H1 (cell line): ENCODE measurements around the gene IKZF2. TPM values are rescaled to one million over a fixed set of nuclear protein-coding genes. Genes with fewer than 3 reads are reported as not detected.

ENCODE experiments used
- CTCF ChIA-PET: fragments of 300-600 bp; sonication (Branson Sonifier 250); formaldehyde crosslinking; loops from one replicate; lab custom pipeline; 2021; ENCODE audit not compliant: partially characterized antibody; lab: Charles Lee
- POLR2A ChIA-PET: fragments of 300-600 bp; sonication (Branson Sonifier 250); formaldehyde crosslinking; loops from one replicate; lab custom pipeline; 2021; ENCODE audit warnings: inconsistent platforms; ENCODE audit not compliant: partially characterized antibody; lab: Charles Lee
- DNase-seq, 2 experiments: peaks; one replicate each; pipeline versions ENCODE4 v3.0.0 to v3.0.0-alpha.2; 2010 to 2022; ENCODE audit warnings: low spot score in 2 of 2, low read depth in 1 of 2, mixed read lengths in 1 of 2
- FAIRE-seq: peaks from 2 replicates; lab custom pipeline; 2011; peaks lifted over from hg19 to GRCh38; lab: Jason Lieb, UNC
- H2AFZ ChIP-seq: 2 replicates; pipeline ENCODE4 v1.8.1; 2012; ENCODE audit warnings: low read length, inconsistent platforms
- H2AK5ac ChIP-seq: 2 replicates; pipeline ENCODE4 v1.6.1; 2013; ENCODE audit warnings: low read depth, low read length
- H2BK120ac ChIP-seq: replicated peaks from 2 replicates; pipeline ENCODE3; 2013; ENCODE audit warnings: low read depth, low read length, inconsistent platforms
- H2BK12ac ChIP-seq: 2 replicates; pipeline ENCODE4 v1.6.1; 2013; ENCODE audit warnings: low read depth, low read length
- H2BK15ac ChIP-seq: 2 replicates; pipeline ENCODE4 v1.6.1; 2013; ENCODE audit warnings: low read length
- H2BK20ac ChIP-seq: 2 replicates; pipeline ENCODE4 v1.6.1; 2013; ENCODE audit warnings: low read length
- H2BK5ac ChIP-seq: 2 replicates; pipeline ENCODE4 v1.6.1; 2013; ENCODE audit warnings: low read depth, low read length
- H3K14ac ChIP-seq: 2 replicates; pipeline ENCODE4 v1.6.1; 2013; ENCODE audit warnings: inconsistent platforms; ENCODE audit not compliant: insufficient read length
- H3K18ac ChIP-seq: 2 replicates; pipeline ENCODE4 v1.6.1; 2013; ENCODE audit warnings: low read length; ENCODE audit errors: extremely low read depth
- H3K23ac ChIP-seq: 2 replicates; pipeline ENCODE4 v1.6.1; 2013; ENCODE audit warnings: inconsistent platforms; ENCODE audit not compliant: insufficient read length
- H3K23me2 ChIP-seq: 2 replicates; pipeline ENCODE4 v1.6.1; 2013; ENCODE audit warnings: low read depth, low read length
- H3K27ac ChIP-seq: 2 replicates; pipeline ENCODE4 v1.6.1; 2011; ENCODE audit warnings: low read depth, low read length, inconsistent platforms
- H3K27me3 ChIP-seq, 4 experiments: replicated peaks in 1 of 4; 1 replicate in 1 of 4; 2 replicates in 3 of 4; pipeline versions ENCODE4 v1.6.1 to v1.8.1; 2011 to 2013; ENCODE audit warnings: low read length in 3 of 4, mild to moderate bottlenecking in 3 of 4, inconsistent platforms in 2 of 4, mixed read lengths in 2 of 4, moderate library complexity in 1 of 4; ENCODE audit not compliant: control insufficient read depth in 3 of 4, insufficient read depth in 3 of 4; ENCODE audit errors: extremely low read depth in 1 of 4
- H3K36me3 ChIP-seq, 4 experiments: 2 replicates each; pipeline versions ENCODE4 v1.6.1 to v1.8.1; 2011 to 2013; ENCODE audit warnings: mild to moderate bottlenecking in 4 of 4, low read length in 3 of 4, moderate library complexity in 2 of 4, control low read depth in 1 of 4, inconsistent platforms in 1 of 4; ENCODE audit not compliant: insufficient read depth in 4 of 4, control insufficient read depth in 2 of 4
- H3K4ac ChIP-seq: replicated peaks from 2 replicates; pipeline ENCODE3; 2013; ENCODE audit warnings: low read length, low read depth, mixed read lengths, inconsistent platforms; ENCODE audit not compliant: insufficient read length
- H3K4me1 ChIP-seq, 4 experiments: replicated peaks in 1 of 4; 1 replicate in 1 of 4; 2 replicates in 3 of 4; pipeline versions ENCODE4 v1.6.1 to v1.8.1; 2011 to 2013; ENCODE audit warnings: low read length in 3 of 4, inconsistent platforms in 2 of 4, mixed read lengths in 1 of 4; ENCODE audit not compliant: insufficient read depth in 4 of 4, control insufficient read depth in 3 of 4
- H3K4me2 ChIP-seq, 2 experiments: 2 replicates each; pipeline versions ENCODE4 v1.6.1 to v1.8.1; 2011 to 2013; ENCODE audit warnings: low read depth in 2 of 2, low read length in 2 of 2, control low read depth in 1 of 2, inconsistent platforms in 1 of 2, mild to moderate bottlenecking in 1 of 2; ENCODE audit not compliant: insufficient read depth in 1 of 2
- H3K4me3 ChIP-seq, 4 experiments: fragments of 200-600, 300-600 bp in 1 of 4; sonication (generic), shearing (Covaris generic), sonication (Bioruptor Twin) in 1 of 4; 2 replicates each; pipeline versions ENCODE4 v1.5.1 to v1.8.1; 2011 to 2016; ENCODE audit warnings: low read length in 4 of 4, low read depth in 3 of 4, control low read depth in 2 of 4, inconsistent platforms in 2 of 4, mild to moderate bottlenecking in 2 of 4, mixed read lengths in 1 of 4, moderate library complexity in 1 of 4; ENCODE audit not compliant: insufficient read depth in 2 of 4; ENCODE audit errors: extremely low read depth in 1 of 4
- H3K56ac ChIP-seq: replicated peaks from 2 replicates; pipeline ENCODE3; 2013; ENCODE audit warnings: low read depth, mild to moderate bottlenecking, mixed read lengths, low read length, inconsistent platforms; ENCODE audit not compliant: insufficient read length
- H3K79me1 ChIP-seq: 2 replicates; pipeline ENCODE4 v1.6.1; 2013; ENCODE audit warnings: low read depth, low read length, control low read depth
- H3K79me2 ChIP-seq, 2 experiments: 2 replicates each; pipeline versions ENCODE4 v1.6.1 to v1.8.1; 2012 to 2013; ENCODE audit warnings: low read length in 2 of 2, mild to moderate bottlenecking in 2 of 2, inconsistent platforms in 1 of 2; ENCODE audit not compliant: insufficient read depth in 2 of 2, control insufficient read depth in 1 of 2
- H3K9ac ChIP-seq, 4 experiments: replicated peaks in 1 of 4; 1 replicate in 1 of 4; 2 replicates in 3 of 4; pipeline versions ENCODE4 v1.6.1 to v1.8.1; 2011 to 2013; ENCODE audit warnings: low read depth in 3 of 4, low read length in 3 of 4, control low read depth in 2 of 4, mild to moderate bottlenecking in 2 of 4, moderate library complexity in 2 of 4, inconsistent platforms in 1 of 4; ENCODE audit errors: extremely low read depth in 1 of 4
- H3K9me3 ChIP-seq, 2 experiments: 2 replicates each; pipeline versions ENCODE4 v1.6.1 to v1.8.1; 2012 to 2013; ENCODE audit warnings: mild to moderate bottlenecking in 2 of 2, moderate library complexity in 2 of 2, control low read depth in 1 of 2, inconsistent platforms in 1 of 2, low read depth in 1 of 2, low read length in 1 of 2, mixed read lengths in 1 of 2; ENCODE audit not compliant: insufficient read depth in 2 of 2
- H4K20me1 ChIP-seq, 2 experiments: replicated peaks in 1 of 2; 2 replicates each; pipeline versions ENCODE3 to v1.8.1; 2011 to 2013; ENCODE audit warnings: inconsistent platforms in 2 of 2, low read length in 2 of 2, mild to moderate bottlenecking in 1 of 2; ENCODE audit not compliant: insufficient read depth in 2 of 2, control insufficient read depth in 1 of 2
- H4K5ac ChIP-seq: 2 replicates; pipeline ENCODE4 v1.6.1; 2013; ENCODE audit warnings: low read length, low read depth, mixed read lengths, inconsistent platforms; ENCODE audit not compliant: insufficient read length
- H4K8ac ChIP-seq: 2 replicates; pipeline ENCODE4 v1.8.0; 2013; ENCODE audit warnings: mild to moderate bottlenecking, moderate library complexity, low read length, inconsistent platforms; ENCODE audit not compliant: insufficient read depth; ENCODE audit errors: extremely low read depth
- H4K91ac ChIP-seq: replicated peaks from 2 replicates; pipeline ENCODE3; 2013; ENCODE audit warnings: low read length, mixed read lengths, inconsistent platforms; ENCODE audit not compliant: insufficient read length
- ATF2 ChIP-seq: IDR thresholded peaks from 2 replicates; pipeline ENCODE4 v1.6.1; 2012; ENCODE audit warnings: low read length, inconsistent platforms
- BCL11A ChIP-seq, 2 experiments: IDR thresholded peaks; one replicate each; pipeline ENCODE4 v1.6.1; 2011; ENCODE audit warnings: low read depth in 2 of 2, low read length in 2 of 2, mild to moderate bottlenecking in 2 of 2
- CBX8 ChIP-seq: fragments of 300-800, 300-1000 bp; sonication (generic); IDR thresholded peaks from 2 replicates; pipeline ENCODE4 v1.7.1; 2016; ENCODE audit warnings: low read depth, low read length, borderline replicate concordance
- CEBPB ChIP-seq: IDR thresholded peaks from 2 replicates; pipeline ENCODE4 v1.6.1; 2012; ENCODE audit warnings: low read depth, low read length
- GABPA ChIP-seq: IDR thresholded peaks from 2 replicates; pipeline ENCODE4 v1.6.1; 2011; ENCODE audit warnings: mild to moderate bottlenecking, low read length, moderate library complexity, borderline replicate concordance; ENCODE audit not compliant: insufficient read depth
- HDAC6 ChIP-seq: IDR thresholded peaks from one replicate; pipeline ENCODE4 v1.7.1; 2012; ENCODE audit warnings: low read depth, mild to moderate bottlenecking, inconsistent platforms, low read length, moderate library complexity
- JUN ChIP-seq: IDR thresholded peaks from 2 replicates; pipeline ENCODE4 v1.6.1; 2011; ENCODE audit warnings: low read depth, mild to moderate bottlenecking, improper control_type of control experiment, low read length
- KDM4A ChIP-seq: IDR thresholded peaks from one replicate; pipeline ENCODE4 v1.7.1; 2012; ENCODE audit warnings: low read depth, mild to moderate bottlenecking, moderate library complexity, low read length, inconsistent platforms; ENCODE audit not compliant: severe bottlenecking
- RAD21 ChIP-seq, 2 experiments: IDR thresholded peaks in 1 of 2; conservative IDR thresholded peaks in 1 of 2; 2 replicates each; pipeline ENCODE4 v1.6.1; 2011; ENCODE audit warnings: low read depth in 2 of 2, low read length in 2 of 2, improper control_type of control experiment in 1 of 2, inconsistent platforms in 1 of 2, mild to moderate bottlenecking in 1 of 2, moderate library complexity in 1 of 2
- SAP30 ChIP-seq: fragments of 300-600 bp; sonication (generic); IDR thresholded peaks from 2 replicates; pipeline ENCODE4 v1.7.1; 2012; ENCODE audit warnings: low read length, moderate library complexity, mild to moderate bottlenecking, inconsistent platforms; ENCODE audit not compliant: insufficient read depth, insufficient replicate concordance
- TAF1 ChIP-seq: IDR thresholded peaks from 2 replicates; pipeline ENCODE4 v1.6.1; 2011; ENCODE audit warnings: mild to moderate bottlenecking, low read depth, low read length
- whole genome bisulfite sequencing, 2 experiments: shearing (Covaris generic) in 1 of 2; methylation state at CpG; one replicate each; pipeline versions ENCODE4 v1.1.6 to v1.1.7; 2013 to 2015; ENCODE audit warnings: low lambda C conversion rate in 2 of 2, mixed read lengths in 2 of 2, inconsistent platforms in 1 of 2, low coverage in 1 of 2, missing lambda C conversion rate in 1 of 2; ENCODE audit not compliant: insufficient replicate concordance in 2 of 2, insufficient coverage in 1 of 2, insufficient read length in 1 of 2; ENCODE audit errors: extremely low coverage in 1 of 2, missing lambda C conversion rate in 1 of 2; 5-methylcytosine and 5-hydroxymethylcytosine counted together
- polyA plus RNA-seq, 7 experiments: library from polyadenylated mRNA; depleted of rRNA in 3 of 7; stranded (reverse) in 5 of 7; unstranded in 2 of 7; fragments of >200 nt in 5 of 7; fragments of 200-250 nt in 2 of 7; gene quantifications; 1 replicate in 5 of 7; 2 replicates in 1 of 7; 4 replicates in 1 of 7; pipeline versions ENCODE4 v1.2.1 to v1.2.3, GENCODE V29; 2011 to 2013; ENCODE audit warnings: missing spikeins in 2 of 7, mixed read lengths in 2 of 7
- total RNA-seq: library from RNA; stranded (reverse); fragmentation: NEBNext Ultra II Directional; extraction: Animal tissue kit (Norgen Biotek cat#: 25700); gene quantifications from 2 replicates; pipeline ENCODE4 v1.2.1, GENCODE V29; 2021
- TF ChIP-seq, protein P1 (sequence below): IDR thresholded peaks from 2 replicates; pipeline ENCODE4 v1.6.1; 2012; ENCODE audit warnings: inconsistent platforms

Gene IKZF2
- total and polyA plus RNA-seq, 2 of the 8 experiments (the other 6 are each of a cell fraction or from before 2014, with no cell fraction given) = 1.7 to 4.4 TPM

DNA sequence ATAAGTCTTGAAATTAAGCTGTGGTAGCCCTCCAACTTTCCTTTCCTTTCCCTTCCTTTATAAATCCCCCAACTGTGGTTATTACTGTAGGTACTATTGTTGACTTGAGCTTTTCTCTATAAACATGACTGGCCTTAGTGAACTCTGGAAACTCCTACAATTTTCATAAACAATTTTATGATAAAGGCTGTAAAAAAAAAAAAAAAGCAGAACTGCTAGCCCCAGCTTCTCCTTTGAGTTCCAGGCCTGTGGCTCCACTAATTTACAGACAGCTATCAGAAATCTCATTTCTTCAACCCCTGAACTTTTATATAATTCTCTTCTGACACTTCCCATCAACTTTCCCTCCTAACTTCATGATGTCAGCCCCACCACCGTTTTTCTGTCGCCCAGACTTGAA lies 174.3 kb downstream of the IKZF2 start:
- no peak overlapping the region for H2BK5ac ChIP-seq
- CTCF ChIA-PET = interaction anchor here (0.6 kb wide), 1 partner anchor 263 kb away, joined by 3 read pairs; no protein-coding TSS in a partner anchor
- H3K4me3 ChIP-seq = no peak overlapping the region
- H2BK120ac ChIP-seq = no peak overlapping the region
- no peak overlapping the region for H3K56ac ChIP-seq
- H3K23me2 ChIP-seq = no peaks in the 10 kb centered on the region
- no peaks in the 10 kb centered on the region for H3K4me1 ChIP-seq
- H2BK15ac ChIP-seq = no peak overlapping the region
- no peak overlapping the region for H4K8ac ChIP-seq
- no peak overlapping the region for H3K4ac ChIP-seq
- no peaks in the 10 kb centered on the region for H3K79me2 ChIP-seq
- H2AK5ac ChIP-seq = no peak overlapping the region
- H3K9me3 ChIP-seq = no peaks in the 10 kb centered on the region
- no peak overlapping the region for H2BK20ac ChIP-seq
- H2AFZ ChIP-seq = no peak overlapping the region
- 92% methylated on average over 2 of the region's 2 CpGs; no CpG with 5 or more reads in 1 of the 2 experiments for WGBS, 2 experiments
- no peak overlapping the region for H3K4me2 ChIP-seq
- H3K9ac ChIP-seq = no peak overlapping the region
- no peak overlapping the region for H3K23ac ChIP-seq
- no peak for DNase-seq
- no peak overlapping the region for H4K91ac ChIP-seq
- no peaks in the 10 kb centered on the region for H3K79me1 ChIP-seq
- POLR2A ChIA-PET = no interaction called here
- H2BK12ac ChIP-seq = no peak overlapping the region
- H4K20me1 ChIP-seq = no peaks in the 10 kb centered on the region
- H3K27me3 ChIP-seq = no peaks in the 10 kb centered on the region
- no peak overlapping the region for H3K14ac ChIP-seq
- H4K5ac ChIP-seq = no peak overlapping the region
- no peak for FAIRE-seq
- H3K27ac ChIP-seq = no peak overlapping the region
- no peak overlapping the region for H3K18ac ChIP-seq
- no peaks in the 10 kb centered on the region for H3K36me3 ChIP-seq
- TF ChIP-seq JUN = no peak
- TF ChIP-seq, protein P1, sequence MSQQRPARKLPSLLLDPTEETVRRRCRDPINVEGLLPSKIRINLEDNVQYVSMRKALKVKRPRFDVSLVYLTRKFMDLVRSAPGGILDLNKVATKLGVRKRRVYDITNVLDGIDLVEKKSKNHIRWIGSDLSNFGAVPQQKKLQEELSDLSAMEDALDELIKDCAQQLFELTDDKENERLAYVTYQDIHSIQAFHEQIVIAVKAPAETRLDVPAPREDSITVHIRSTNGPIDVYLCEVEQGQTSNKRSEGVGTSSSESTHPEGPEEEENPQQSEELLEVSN = no peak
- no peak for TF ChIP-seq BCL11A (IDR thresholded peaks at IDR 0.05; ENCODE audit: low read depth in 2 of 2, low read length in 2 of 2)
- TF ChIP-seq ATF2 = no peak
- TF ChIP-seq CEBPB = no peak
- TF ChIP-seq HDAC6 = no peak
- no peak for TF ChIP-seq RAD21 (IDR thresholded peaks at IDR 0.05 in 1 of 2, conservative IDR thresholded peaks at IDR 0.05 in 1 of 2; ENCODE audit: low read depth in 2 of 2, low read length in 2 of 2)
- no peak for TF ChIP-seq SAP30
- TF ChIP-seq CBX8 = no peak
- TF ChIP-seq TAF1 = no peak
- TF ChIP-seq KDM4A = no peak
- no peak for TF ChIP-seq GABPA
